CD4-positive, alpha-beta T cell (primary cell): ENCODE measurements around the gene CSTPP1. TPM values are rescaled to one million over a fixed set of nuclear protein-coding genes. Genes with fewer than 3 reads are reported as not detected.
"Not testable (repeated sequence)": the region's sequence is repeated elsewhere in the genome, so short reads cannot be mapped to it uniquely, and the experiment has no call there.

Experiments used
- ATAC-seq: fragments of 200-7000 bp; cut with Tn5 transposase; one replicate; pipeline ENCODE4 v1.10.0; 2022; ENCODE audit warnings: mild to moderate bottlenecking; ENCODE audit not compliant: poor library complexity
- CTCF ChIA-PET: fragments of 350-600 bp; sonication (Branson Sonifier 250); formaldehyde crosslinking; loops from one replicate; lab custom pipeline; 2021; ENCODE audit warnings: antibody characterized with exemption, inconsistent platforms; lab: Charles Lee
- POLR2A ChIA-PET: fragments of 350-600 bp; sonication (Branson Sonifier 250); formaldehyde crosslinking; loops from one replicate; lab custom pipeline; 2021; ENCODE audit warnings: antibody characterized with exemption, inconsistent platforms; lab: Charles Lee
- DNase-seq, 14 experiments: peaks; one replicate each; pipeline ENCODE4 v3.0.0-alpha.2; 2013 to 2020; ENCODE audit warnings: mixed read lengths in 2 of 14
- H3K27ac ChIP-seq, 2 donors: one replicate each; pipeline versions ENCODE4 v1.5.1 to v1.7.0; 2013; ENCODE audit warnings: low read length in 2 of 2, low read depth in 1 of 2, mild to moderate bottlenecking in 1 of 2
- H3K27me3 ChIP-seq, 2 experiments: 1 replicate in 1 of 2; 2 replicates in 1 of 2; pipeline versions ENCODE4 v1.6.1 to v1.7.0; 2013; ENCODE audit warnings: low read length in 2 of 2, control low read depth in 1 of 2, mild to moderate bottlenecking in 1 of 2, moderate library complexity in 1 of 2; ENCODE audit not compliant: insufficient read depth in 2 of 2, control insufficient read depth in 1 of 2
- H3K36me3 ChIP-seq: one replicate; pipeline ENCODE4 v1.6.1; 2013; ENCODE audit warnings: low read length, control low read depth; ENCODE audit not compliant: insufficient read depth
- H3K4me1 ChIP-seq: one replicate; pipeline ENCODE4 v1.6.1; 2013; ENCODE audit warnings: low read length, control low read depth; ENCODE audit not compliant: insufficient read depth
- H3K4me3 ChIP-seq: one replicate; pipeline ENCODE4 v1.5.1; 2013; ENCODE audit warnings: mild to moderate bottlenecking, low read length, moderate library complexity
- H3K9me3 ChIP-seq, 2 experiments: 1 replicate in 1 of 2; 2 replicates in 1 of 2; pipeline versions ENCODE4 v1.6.1 to v1.7.0; 2013; ENCODE audit warnings: low read length in 2 of 2, mild to moderate bottlenecking in 2 of 2, control low read depth in 1 of 2, moderate library complexity in 1 of 2; ENCODE audit not compliant: control insufficient read depth in 1 of 2, insufficient read depth in 1 of 2
- H3K27ac Mint-ChIP-seq: one replicate; pipeline ENCODE4 v1.8.0; 2020; ENCODE audit warnings: mixed read lengths
- H3K27me3 Mint-ChIP-seq: one replicate; pipeline ENCODE4 v1.8.0; 2021; ENCODE audit warnings: mixed read lengths
- H3K36me3 Mint-ChIP-seq: one replicate; pipeline ENCODE4 v1.8.0; 2021; ENCODE audit warnings: low read depth, mixed read lengths
- H3K4me1 Mint-ChIP-seq: one replicate; pipeline ENCODE4 v1.8.0; 2021; ENCODE audit warnings: low read depth, mixed read lengths
- H3K4me3 Mint-ChIP-seq: one replicate; pipeline ENCODE4 v1.8.0; 2020; ENCODE audit warnings: mild to moderate bottlenecking, mixed read lengths
- H3K9me3 Mint-ChIP-seq: one replicate; pipeline ENCODE4 v1.8.0; 2020; ENCODE audit warnings: mixed read lengths
- CTCF ChIP-seq: fragments of 200-600 bp; IDR thresholded peaks from one replicate; pipeline ENCODE4 v1.8.0; 2022; ENCODE audit warnings: antibody characterized with exemption, mild to moderate bottlenecking
- intact Hi-C, 2 experiments: fragments of 100-400 bp; cut with DNase I in 1 of 2; cut with micrococcal nuclease in 1 of 2; formaldehyde crosslinking; loops; one replicate each; pipeline versions ENCODE4 v1.15.1 to v1.9.0; 2023 to 2025; cut with DNase I, micrococcal nuclease
- total RNA-seq, 174 experiments: library from RNA in 2 of 174; stranded (reverse) in 2 of 174; gene quantifications; one replicate each; pipeline ENCODE4 v1.2.3 and lab custom pipeline; 2021 to 2026

CSTPP1 gene
- total RNA-seq, 2 experiments from 2014 or later: 6.6 to 7.3 TPM

DNA sequence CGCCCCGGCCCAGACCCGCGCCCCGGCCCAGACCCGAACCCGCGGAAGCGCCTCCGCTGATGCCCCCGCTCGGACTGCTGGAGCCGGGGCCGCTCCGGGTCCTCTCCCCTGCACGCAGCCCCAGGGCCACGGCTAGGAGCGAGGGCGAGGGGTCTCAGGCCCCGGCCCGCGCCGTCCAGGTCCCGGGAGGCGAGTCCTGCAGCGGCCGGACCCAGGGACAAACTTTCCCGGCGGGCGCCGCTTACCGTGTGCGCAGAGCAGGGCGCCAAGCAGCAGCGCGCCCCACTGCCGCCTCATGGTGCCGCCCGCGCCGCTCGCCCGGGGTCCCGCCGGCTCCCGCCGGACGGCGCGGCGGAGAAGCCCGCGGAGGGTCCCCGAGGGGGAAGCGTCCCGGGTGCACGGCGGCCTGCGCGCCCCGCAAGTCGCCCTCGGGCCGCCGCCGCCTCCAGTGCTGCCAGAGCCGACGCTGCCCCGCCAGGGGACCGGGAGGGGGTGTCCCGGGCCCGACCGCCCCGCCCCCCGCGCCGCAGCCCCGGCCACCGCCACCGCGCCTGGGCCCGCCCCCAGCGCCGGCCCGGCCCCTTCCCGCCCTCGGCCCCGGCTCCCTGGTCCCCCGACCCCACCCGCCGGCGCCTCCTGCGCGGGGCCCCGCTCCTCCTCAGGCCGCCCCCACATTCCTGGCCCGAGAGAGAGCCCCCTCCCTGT lies 18.3 kb upstream of the CSTPP1 start, which contains the start of gene LRP4:
Gene LRP4, minus strand, starts transcription at position 468 of the 705 bp plus-strand sequence. Its CDS starts 171 bp downstream, at position 297.
- no peaks in the 10 kb centered on the region for H3K9me3 Mint-ChIP-seq
- intact Hi-C loops: no loop called here
- H3K27me3 ChIP-seq: peaks cover 53 to 59% of the 10 kb centered on the region in 2 experiments

GRCh38 chr11:46918788-46919513 lies 17.6 kb upstream of the CSTPP1 start:
- POLR2A ChIA-PET: no interaction called here
- Histone ChIP-seq H3K4me3 (no peak overlapping the region), H3K4me1 (peaks cover 28% of the 10 kb centered on the region), H3K36me3 (no peaks in the 10 kb centered on the region), H3K9me3 (peaks cover 0 to 5% of the 10 kb centered on the region in 2 experiments), H3K27ac (no peak overlapping the region), H3K27me3 (peaks cover 47 to 52% of the 10 kb centered on the region in 2 experiments)
- Mint-ChIP-seq H3K36me3 (no peaks in the 10 kb centered on the region), H3K4me3 (peak overlapping the region; percentile 85), H3K27ac (no peak overlapping the region), H3K9me3 (no peaks in the 10 kb centered on the region), H3K27me3 (peaks cover 66% of the 10 kb centered on the region), H3K4me1 (peaks cover 26% of the 10 kb centered on the region)
- intact Hi-C loops: loop anchor here in 1 of 2 experiments (1.0 kb wide), 1 partner anchor 234 kb away; no protein-coding TSS in a partner anchor
- TF ChIP-seq CTCF: no peak
- no peak for DNase-seq
- no peak for ATAC-seq
- CTCF ChIA-PET: interaction anchor here (0.6 to 1.6 kb wide), 5 partner anchors 9 to 564 kb away, joined by 3 to 10 read pairs (median 3); no protein-coding TSS in a partner anchor

More for the DNA sequence above, 18.3 kb upstream of the CSTPP1 start, which contains the start of gene LRP4:
- H3K27me3 Mint-ChIP-seq: peaks cover 73% of the 10 kb centered on the region
- TF ChIP-seq CTCF: no peak
- Histone ChIP-seq H3K27ac (no peak within 1 kb of the TSS), H3K4me3 (peak within 1 kb of the TSS; percentile 38), H3K36me3 (no peaks in the 10 kb centered on the region), H3K9me3 (peaks cover 0 to 5% of the 10 kb centered on the region in 2 experiments), H3K4me1 (peaks cover 28% of the 10 kb centered on the region)
- ChIA-PET POLR2A (no interaction called here), CTCF (interaction anchor here (0.7 to 1.6 kb wide), 2 partner anchors 235 to 236 kb away, joined by 3 to 10 read pairs; no protein-coding TSS in a partner anchor)
- H3K4me1 Mint-ChIP-seq: peaks cover 26% of the 10 kb centered on the region
- no peak within 1 kb of the TSS for H3K27ac Mint-ChIP-seq
- H3K4me3 Mint-ChIP-seq: peak within 1 kb of the TSS; percentile 85
- ATAC-seq (peak; percentile 41), DNase-seq (peak in 7 of 14 experiments; percentile 7 to 65 (median 35))
- no peaks in the 10 kb centered on the region for H3K36me3 Mint-ChIP-seq

DNA sequence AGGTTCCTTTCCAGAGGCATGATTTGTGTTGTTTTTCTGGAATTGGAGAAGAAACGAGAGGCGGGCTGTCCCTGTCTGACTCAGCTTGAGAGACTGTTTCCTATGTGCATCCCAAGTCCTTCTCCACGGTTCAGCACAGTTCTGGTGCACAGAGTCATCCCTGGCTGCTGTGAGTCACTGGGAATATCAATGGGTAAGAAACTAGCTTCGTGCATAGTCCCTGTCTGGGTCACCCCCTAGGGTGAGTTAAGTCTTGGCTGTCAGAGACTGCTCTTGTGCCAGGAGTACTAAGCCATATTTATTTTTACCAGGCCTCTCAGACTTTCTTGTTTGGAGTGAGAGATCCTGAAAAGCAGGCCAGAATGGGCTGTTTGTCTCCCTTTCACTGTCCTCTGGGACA lies 15.8 kb upstream of the CSTPP1 start:
- H3K9me3 Mint-ChIP-seq: no peaks in the 10 kb centered on the region
- intact Hi-C loops: no loop called here
- no peak overlapping the region for H3K27ac Mint-ChIP-seq
- DNase-seq (no peak), ATAC-seq (no peak)
- peaks cover 28% of the 10 kb centered on the region for H3K4me1 ChIP-seq
- H3K9me3 ChIP-seq: peaks cover 0 to 5% of the 10 kb centered on the region in 2 experiments
- peaks cover 54% of the 10 kb centered on the region for H3K27me3 Mint-ChIP-seq
- no peaks in the 10 kb centered on the region for H3K36me3 ChIP-seq
- H3K27ac ChIP-seq: no peak overlapping the region
- no peak for TF ChIP-seq CTCF
- ChIA-PET CTCF (no interaction called here), POLR2A (no interaction called here)
- H3K4me3 ChIP-seq: no peak overlapping the region
- no peak overlapping the region for H3K4me3 Mint-ChIP-seq
- peaks cover 26% of the 10 kb centered on the region for H3K4me1 Mint-ChIP-seq
- no peaks in the 10 kb centered on the region for H3K36me3 Mint-ChIP-seq
- H3K27me3 ChIP-seq: peaks cover 34 to 35% of the 10 kb centered on the region in 2 experiments

DNA sequence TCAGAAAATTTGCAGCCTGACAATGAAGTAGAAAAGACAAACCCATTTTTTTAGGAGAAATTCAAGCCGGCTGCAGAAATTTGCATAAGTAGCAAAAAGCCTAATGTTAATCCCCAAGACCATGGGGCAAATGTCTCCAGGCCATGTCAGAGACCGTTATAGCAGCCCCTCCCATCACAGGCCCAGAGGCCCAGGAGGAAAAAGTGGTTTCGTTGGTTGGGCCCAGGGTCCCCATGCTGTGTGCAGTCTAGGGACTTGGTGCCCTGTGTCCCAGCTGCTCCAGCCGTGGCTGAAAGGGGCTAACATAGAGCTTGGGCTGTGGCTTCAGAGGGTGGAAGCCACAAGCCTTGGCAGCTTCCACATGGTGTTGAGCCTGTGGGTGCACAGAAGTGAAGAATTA lies 8.6 kb upstream of the CSTPP1 start:
- H3K4me3 ChIP-seq, H3K4me1 ChIP-seq, H3K36me3 Mint-ChIP-seq, H3K27ac Mint-ChIP-seq, DNase-seq, ATAC-seq, H3K4me1 Mint-ChIP-seq, intact Hi-C loops, H3K9me3 Mint-ChIP-seq, H3K4me3 Mint-ChIP-seq, H3K36me3 ChIP-seq, CTCF ChIA-PET, POLR2A ChIA-PET, H3K9me3 ChIP-seq, H3K27me3 ChIP-seq, H3K27ac ChIP-seq: not testable (repeated sequence)
- peaks cover 53% of the 10 kb centered on the region for H3K27me3 Mint-ChIP-seq

GRCh38 chr11:46928701-46929100 lies 7.9 kb upstream of the CSTPP1 start:
- H3K4me1 ChIP-seq, H3K36me3 ChIP-seq, H3K4me1 Mint-ChIP-seq, ATAC-seq, intact Hi-C loops, DNase-seq, H3K4me3 Mint-ChIP-seq, H3K9me3 Mint-ChIP-seq, H3K27me3 ChIP-seq, POLR2A ChIA-PET, H3K27ac ChIP-seq, H3K9me3 ChIP-seq, H3K36me3 Mint-ChIP-seq, H3K27ac Mint-ChIP-seq, H3K4me3 ChIP-seq, CTCF ChIA-PET: not testable (repeated sequence)
- H3K27me3 Mint-ChIP-seq: peaks cover 53% of the 10 kb centered on the region
